HFFc6 (cell line): ENCODE results near the gene GID4. TPM values are rescaled to one million over a fixed set of nuclear protein-coding genes. Genes with fewer than 3 reads are reported as not detected.
A peak's percentile ranks its signal among the peaks of the same experiment; 100 is the strongest.

Experiments
- DNase-seq: peaks from one replicate; pipeline ENCODE4 v3.0.0-alpha.2; 2018
- H3K27ac Mint-ChIP-seq: 2 replicates; pipeline ENCODE4 v1.8.0; 2020; ENCODE audit warnings: mild to moderate bottlenecking, mixed read lengths
- H3K27me3 Mint-ChIP-seq: 2 replicates; pipeline ENCODE4 v1.8.0; 2021; ENCODE audit warnings: mild to moderate bottlenecking, moderate library complexity, mixed read lengths; ENCODE audit not compliant: insufficient read depth
- H3K36me3 Mint-ChIP-seq: 2 replicates; pipeline ENCODE4 v1.8.0; 2021; ENCODE audit warnings: low read depth, mixed read lengths
- H3K4me1 Mint-ChIP-seq: 2 replicates; pipeline ENCODE4 v1.8.0; 2020; ENCODE audit warnings: low read depth, mixed read lengths
- H3K4me3 Mint-ChIP-seq: 2 replicates; pipeline ENCODE4 v1.8.0; 2020; ENCODE audit warnings: mild to moderate bottlenecking, moderate library complexity, mixed read lengths
- H3K9me3 Mint-ChIP-seq: 2 replicates; pipeline ENCODE4 v1.8.0; 2020; ENCODE audit warnings: mild to moderate bottlenecking, mixed read lengths
- total RNA-seq, 6 experiments: library from RNA; stranded (reverse); fragmentation: NEBNext Ultra II Directional; extraction: Animal tissue kit (Norgen Biotek cat#: 25700); gene quantifications; 2 replicates in 1 of 6; 3 replicates in 5 of 6; pipeline ENCODE4 v1.2.3, GENCODE V29; 2021
- TF ChIP-seq, protein P1 (sequence below): fragments of 200-600 bp; sonication (generic); IDR thresholded peaks from 2 replicates; pipeline ENCODE4 v1.5.0; 2021; ENCODE audit warnings: antibody characterized with exemption, mild to moderate bottlenecking

Gene GID4
- total RNA-seq, 6 experiments from 2014 or later: 8.6 to 11.9 (median 9.5) TPM

DNA sequence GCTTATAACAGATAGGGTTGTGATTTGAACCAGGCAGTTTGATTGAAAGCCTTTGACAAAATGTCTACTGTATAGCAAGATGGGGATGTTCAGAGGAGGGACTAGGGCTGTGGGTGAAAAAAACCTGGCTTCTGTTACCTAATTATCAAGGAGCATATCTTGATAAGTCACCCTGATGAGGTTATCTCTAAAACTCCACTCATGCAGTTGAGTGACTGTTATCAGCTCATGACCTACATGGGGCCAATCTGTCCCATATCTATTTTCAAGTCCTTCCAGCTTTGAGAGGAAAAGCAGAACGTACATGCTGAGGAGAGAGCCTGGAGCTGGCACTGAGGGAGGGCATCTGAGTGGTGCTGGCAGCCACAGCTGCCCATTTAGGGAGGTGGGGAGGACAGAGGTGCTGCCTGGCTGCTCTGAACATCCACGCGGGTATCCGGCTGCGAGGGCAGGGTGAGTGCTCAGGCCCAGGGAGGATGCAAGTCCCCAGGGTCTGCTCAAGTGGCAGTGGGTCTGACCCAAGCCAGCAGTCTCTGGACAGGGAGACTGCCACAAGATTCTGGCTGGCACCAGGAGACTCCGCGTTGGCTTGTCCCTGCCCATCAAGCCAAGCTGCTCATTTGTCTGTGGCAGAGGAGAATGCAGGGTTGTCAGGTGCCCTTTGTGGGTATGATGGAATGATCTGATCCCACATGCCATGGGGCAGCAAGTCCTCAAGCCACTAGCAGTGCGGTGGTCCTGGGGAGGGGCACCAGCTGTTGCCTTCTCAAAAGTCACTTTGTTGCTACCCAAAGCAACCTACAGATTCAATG, 29.4 kb upstream of the GID4 start:
- H3K27me3 Mint-ChIP-seq: no peaks in the 10 kb centered on the region; the same call in none of the 2 replicates
- H3K36me3 Mint-ChIP-seq: peaks cover 11% of the 10 kb centered on the region
- TF ChIP-seq, protein P1, sequence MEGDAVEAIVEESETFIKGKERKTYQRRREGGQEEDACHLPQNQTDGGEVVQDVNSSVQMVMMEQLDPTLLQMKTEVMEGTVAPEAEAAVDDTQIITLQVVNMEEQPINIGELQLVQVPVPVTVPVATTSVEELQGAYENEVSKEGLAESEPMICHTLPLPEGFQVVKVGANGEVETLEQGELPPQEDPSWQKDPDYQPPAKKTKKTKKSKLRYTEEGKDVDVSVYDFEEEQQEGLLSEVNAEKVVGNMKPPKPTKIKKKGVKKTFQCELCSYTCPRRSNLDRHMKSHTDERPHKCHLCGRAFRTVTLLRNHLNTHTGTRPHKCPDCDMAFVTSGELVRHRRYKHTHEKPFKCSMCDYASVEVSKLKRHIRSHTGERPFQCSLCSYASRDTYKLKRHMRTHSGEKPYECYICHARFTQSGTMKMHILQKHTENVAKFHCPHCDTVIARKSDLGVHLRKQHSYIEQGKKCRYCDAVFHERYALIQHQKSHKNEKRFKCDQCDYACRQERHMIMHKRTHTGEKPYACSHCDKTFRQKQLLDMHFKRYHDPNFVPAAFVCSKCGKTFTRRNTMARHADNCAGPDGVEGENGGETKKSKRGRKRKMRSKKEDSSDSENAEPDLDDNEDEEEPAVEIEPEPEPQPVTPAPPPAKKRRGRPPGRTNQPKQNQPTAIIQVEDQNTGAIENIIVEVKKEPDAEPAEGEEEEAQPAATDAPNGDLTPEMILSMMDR: no peak
- DNase-seq: no peak
- peaks cover 25% of the 10 kb centered on the region for H3K4me1 Mint-ChIP-seq
- peak overlapping the region; percentile 91 for H3K27ac Mint-ChIP-seq
- no peaks in the 10 kb centered on the region for H3K9me3 Mint-ChIP-seq
- 0 out of 2 replicates have a peak overlapping the region, but pooled peaks have one; percentile 19 for H3K4me3 Mint-ChIP-seq

DNA sequence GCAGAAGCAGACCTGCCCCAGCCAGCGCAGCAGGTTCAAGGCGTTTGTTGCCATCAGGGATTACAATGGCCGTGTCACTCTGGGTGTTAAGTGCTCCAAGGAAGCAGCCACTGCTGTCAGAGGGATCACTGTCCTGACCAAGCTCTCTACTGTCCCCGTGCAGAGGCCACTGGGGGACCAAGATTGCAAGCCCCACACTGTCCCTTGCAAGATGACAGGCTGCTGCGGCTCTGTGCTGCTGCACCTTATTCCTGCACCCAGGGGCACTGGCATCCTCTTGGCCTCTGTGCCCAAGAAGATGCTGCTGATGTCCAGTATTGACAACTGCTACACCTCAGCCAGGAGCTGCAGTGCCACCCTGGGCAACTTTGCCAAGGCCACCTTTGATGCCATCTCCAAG, 27.9 kb upstream of the GID4 start:
- no peak for DNase-seq
- TF ChIP-seq, protein P1: no peak
- peaks cover 25% of the 10 kb centered on the region for H3K4me1 Mint-ChIP-seq
- peaks cover 11% of the 10 kb centered on the region for H3K36me3 Mint-ChIP-seq
- H3K9me3 Mint-ChIP-seq: no peaks in the 10 kb centered on the region
- H3K27ac Mint-ChIP-seq: no peak overlapping the region
- H3K27me3 Mint-ChIP-seq: no peaks in the 10 kb centered on the region; the same call in none of the 2 replicates
- H3K4me3 Mint-ChIP-seq: no peak overlapping the region

GRCh38 chr17:18014006-18014405, 25.2 kb upstream of the GID4 start:
- Mint-ChIP-seq H3K9me3 (no peaks in the 10 kb centered on the region), H3K27ac (no peak overlapping the region), H3K27me3 (peaks cover 2% of the 10 kb centered on the region; the same call in 1 of the 2 replicates), H3K4me1 (peaks cover 16% of the 10 kb centered on the region), H3K36me3 (peaks cover 11% of the 10 kb centered on the region), H3K4me3 (no peak overlapping the region)
- TF ChIP-seq, protein P1: no peak
- no peak for DNase-seq

DNA sequence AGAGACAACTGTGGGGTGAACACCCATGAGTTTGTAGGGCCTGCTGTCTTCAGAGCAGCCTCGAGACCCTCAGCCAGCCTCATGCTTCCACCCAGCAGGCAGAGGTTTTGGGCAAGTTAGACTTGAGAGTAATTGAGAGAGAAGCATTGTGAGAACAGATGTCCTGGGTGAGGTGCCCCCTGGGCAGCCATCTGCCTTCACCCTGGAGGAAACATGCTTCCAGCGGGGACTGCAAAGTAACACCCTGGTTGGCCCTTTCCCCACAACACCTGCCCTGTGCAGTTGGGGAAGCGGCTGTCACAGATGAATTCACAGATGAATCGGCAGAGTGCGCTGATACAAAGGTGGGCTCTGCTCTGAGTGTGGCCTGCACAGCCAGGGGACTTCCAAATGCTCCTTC, 23.6 kb upstream of the GID4 start:
- TF ChIP-seq, protein P1: no peak
- peaks cover 6% of the 10 kb centered on the region for H3K36me3 Mint-ChIP-seq
- peaks cover 2% of the 10 kb centered on the region; the same call in 1 of the 2 replicates for H3K27me3 Mint-ChIP-seq
- H3K9me3 Mint-ChIP-seq: no peaks in the 10 kb centered on the region
- H3K4me1 Mint-ChIP-seq: peaks cover 6% of the 10 kb centered on the region; the same call in 1 of the 2 replicates
- DNase-seq: no peak
- no peak overlapping the region for H3K4me3 Mint-ChIP-seq
- no peak overlapping the region for H3K27ac Mint-ChIP-seq

DNA sequence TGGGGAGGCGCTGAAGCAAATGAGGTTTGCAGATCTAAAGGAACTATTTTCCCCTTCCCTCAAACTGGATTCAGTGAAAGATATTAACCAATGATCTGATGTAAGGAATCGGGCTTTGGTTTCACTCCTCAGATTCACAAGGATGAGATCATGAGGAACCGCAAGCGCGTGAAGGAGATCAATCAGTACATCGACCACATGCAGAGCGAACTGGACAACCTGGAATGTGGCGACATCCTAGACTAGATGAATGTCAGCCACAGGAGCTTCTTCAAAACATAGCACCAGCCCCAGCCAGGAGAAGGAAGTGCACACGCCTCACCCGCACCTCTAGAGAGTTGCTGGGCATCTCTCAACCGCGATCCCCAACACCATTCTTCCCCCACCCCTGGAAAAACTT, 22.8 kb upstream of the GID4 start:
- H3K4me3 Mint-ChIP-seq: no peak overlapping the region
- no peaks in the 10 kb centered on the region for H3K9me3 Mint-ChIP-seq
- no peak overlapping the region for H3K27ac Mint-ChIP-seq
- peaks cover 2% of the 10 kb centered on the region; the same call in 1 of the 2 replicates for H3K27me3 Mint-ChIP-seq
- TF ChIP-seq, protein P1: no peak
- H3K4me1 Mint-ChIP-seq: peaks cover 6% of the 10 kb centered on the region; the same call in 1 of the 2 replicates
- peaks cover 6% of the 10 kb centered on the region for H3K36me3 Mint-ChIP-seq
- DNase-seq: no peak
